GM12878 (cell line): Measurements from ENCODE around the gene PI4KA. TPM values are rescaled to one million over a fixed set of nuclear protein-coding genes. Genes with fewer than 3 reads are reported as not detected.

Experiments used
- ATAC-seq: fragments of 200-7000 bp; cut with Tn5 transposase; 3 replicates; pipeline ENCODE4 v1.9.1; 2020; ENCODE audit warnings: mild to moderate bottlenecking, moderate library complexity
- BruUV-seq: library from RNA; stranded (reverse); fragments of 400-500 nt; replicated peaks from 2 replicates; lab custom pipeline; 2021; lab: Mats Ljungman, UMichigan
- CTCF ChIA-PET: fragments of 300-600 bp; sonication (Branson Sonifier 250); formaldehyde crosslinking; extraction: SDS; loops from one replicate; lab custom pipeline; 2021; ENCODE audit warnings: inconsistent platforms; lab: Yijun Ruan, JAX
- POLR2A ChIA-PET: fragments of 350-600 bp; formaldehyde crosslinking; extraction: SDS; loops from one replicate; lab custom pipeline; 2021; ENCODE audit warnings: inconsistent platforms; lab: Charles Lee
- RAD21 ChIA-PET: fragments of 300-600 bp; sonication (Branson Sonifier 250); formaldehyde crosslinking; loops from one replicate; lab custom pipeline; 2023; ENCODE audit warnings: antibody characterized with exemption; ENCODE audit not compliant: unreplicated experiment; lab: Charles Lee
- SMC1A ChIA-PET: fragments of 300-600 bp; sonication (Branson Sonifier 250); formaldehyde crosslinking; loops from one replicate; lab custom pipeline; 2023; ENCODE audit not compliant: unreplicated experiment, uncharacterized antibody; lab: Charles Lee
- DNase-seq: peaks from one replicate; pipeline ENCODE4 v3.0.0-alpha.2; 2011; ENCODE audit warnings: low read depth, low spot score
- FAIRE-seq: peaks from 3 replicates; lab custom pipeline; 2011; peaks lifted over from hg19 to GRCh38; lab: Jason Lieb, UNC
- H2AFZ ChIP-seq: 2 replicates; pipeline ENCODE4 v1.6.0; 2011; ENCODE audit warnings: low read depth, low read length, control low read depth; ENCODE audit not compliant: control insufficient read depth
- H3K27ac ChIP-seq: 2 replicates; pipeline ENCODE4 v1.5.1; 2011; ENCODE audit warnings: control low read depth; ENCODE audit not compliant: control insufficient read depth, insufficient read depth
- H3K27me3 ChIP-seq, 2 experiments: replicated peaks in 1 of 2; 2 replicates each; pipeline versions ENCODE4 v1.6.0 to v1.6.1; 2011; ENCODE audit warnings: low read length in 1 of 2; ENCODE audit not compliant: control insufficient read depth in 2 of 2, insufficient read depth in 2 of 2
- H3K36me3 ChIP-seq, 2 experiments: 2 replicates each; pipeline ENCODE4 v1.5.1; 2011; ENCODE audit warnings: low read length in 1 of 2; ENCODE audit not compliant: control insufficient read depth in 2 of 2, insufficient read depth in 2 of 2
- H3K4me1 ChIP-seq: 2 replicates; pipeline ENCODE4 v1.6.1; 2011; ENCODE audit warnings: mild to moderate bottlenecking, low read length, moderate library complexity, mixed read lengths; ENCODE audit not compliant: control insufficient read depth, insufficient read depth
- H3K4me2 ChIP-seq: 2 replicates; pipeline ENCODE4 v1.6.0; 2011; ENCODE audit warnings: control low read depth; ENCODE audit not compliant: control insufficient read depth, insufficient read depth
- H3K4me3 ChIP-seq: fragments of 200-600 bp; sonication (generic); 2 replicates; pipeline ENCODE4 v1.5.1; 2016
- H3K79me2 ChIP-seq: 2 replicates; pipeline ENCODE4 v1.6.0; 2011; ENCODE audit warnings: low read length; ENCODE audit not compliant: control insufficient read depth, insufficient read depth
- H3K9ac ChIP-seq: 2 replicates; pipeline ENCODE4 v1.8.0; 2011; ENCODE audit warnings: low read length, control low read depth, mixed read lengths; ENCODE audit not compliant: control insufficient read depth, insufficient read depth
- H3K9me3 ChIP-seq: replicated peaks from 3 replicates; pipeline ENCODE4 v1.5.1; 2011; ENCODE audit warnings: mild to moderate bottlenecking, low read length; ENCODE audit not compliant: control insufficient read depth, insufficient read depth
- H4K20me1 ChIP-seq: 2 replicates; pipeline ENCODE4 v1.6.0; 2011; ENCODE audit not compliant: control insufficient read depth, insufficient read depth
- BHLHE40 ChIP-seq, 2 experiments: fragments of 450-650 bp in 1 of 2; IDR thresholded peaks; 2 replicates each; pipeline ENCODE4 v1.6.1; 2011 to 2017; ENCODE audit warnings: low read depth in 2 of 2, borderline replicate concordance in 1 of 2, improper control_type of control experiment in 1 of 2, low read length in 1 of 2, mild to moderate bottlenecking in 1 of 2
- CHD4 ChIP-seq: fragments of 200-600 bp; sonication (generic); IDR thresholded peaks from 2 replicates; pipeline ENCODE4 v1.6.1; 2016; ENCODE audit warnings: mild to moderate bottlenecking
- ESRRA ChIP-seq: IDR thresholded peaks from 2 replicates; pipeline ENCODE4 v1.6.1; 2012; ENCODE audit warnings: mild to moderate bottlenecking, low read length, improper control_type of control experiment
- EZH2 ChIP-seq: IDR thresholded peaks from 2 replicates; pipeline ENCODE4 v1.6.1; 2012; ENCODE audit warnings: low read depth, mild to moderate bottlenecking, control low read depth, inconsistent platforms, low read length, borderline replicate concordance; ENCODE audit not compliant: control insufficient read depth
- GABPA ChIP-seq: IDR thresholded peaks from 2 replicates; pipeline ENCODE4 v1.6.1; 2014; ENCODE audit warnings: antibody characterized with exemption, low read depth, mild to moderate bottlenecking, inconsistent platforms
- JUNB ChIP-seq: IDR thresholded peaks from 2 replicates; pipeline ENCODE4 v1.6.1; 2016; ENCODE audit warnings: antibody characterized with exemption, mild to moderate bottlenecking
- MTA3 ChIP-seq: IDR thresholded peaks from 2 replicates; pipeline ENCODE4 v1.6.1; 2012; ENCODE audit warnings: low read length, inconsistent platforms, borderline replicate concordance
- NKRF ChIP-seq: fragments of 450-650 bp; conservative IDR thresholded peaks from 2 replicates; pipeline ENCODE4 v1.6.1; 2017; ENCODE audit warnings: mild to moderate bottlenecking, moderate library complexity
- PKNOX1 ChIP-seq: fragments of 450-650 bp; IDR thresholded peaks from 2 replicates; pipeline ENCODE4 v1.6.1; 2016; ENCODE audit warnings: mild to moderate bottlenecking
- RUNX3 ChIP-seq: IDR thresholded peaks from 2 replicates; pipeline ENCODE4 v1.6.1; 2012; ENCODE audit warnings: low read length, inconsistent platforms
- ZBTB4 ChIP-seq: fragments of 450-650 bp; formaldehyde crosslinking; IDR thresholded peaks from 2 replicates; pipeline ENCODE4 v1.4.0; 2022; ENCODE audit warnings: mild to moderate bottlenecking, moderate library complexity
- ZSCAN29 ChIP-seq: fragments of 450-650 bp; IDR thresholded peaks from 2 replicates; pipeline ENCODE4 v1.6.1; 2017; ENCODE audit warnings: mild to moderate bottlenecking, moderate library complexity
- WGBS: methylation state at CpG from one replicate; pipeline ENCODE4 v1.1.6; 2016; ENCODE audit warnings: low lambda C conversion rate; ENCODE audit not compliant: insufficient replicate concordance, insufficient coverage; ENCODE audit errors: missing lambda C conversion rate; 5-methylcytosine and 5-hydroxymethylcytosine counted together
- in situ Hi-C: fragments of 300-500 bp; cut with MboI; formaldehyde crosslinking; loops from 9 replicates; pipeline ENCODE4 v1.14.3; 2018; ENCODE audit warnings: mixed read lengths
- intact Hi-C: fragments of 100-400 bp; cut with micrococcal nuclease; formaldehyde crosslinking; loops from one replicate; pipeline ENCODE4 v1.14.2; 2022; ENCODE audit not compliant: unreplicated experiment
- polyA plus RNA-seq, 11 experiments: library from polyadenylated mRNA; depleted of rRNA in 4 of 11; unstranded in 6 of 11; stranded (reverse) in 5 of 11; fragments of >200 nt; fragmentation: Nextera tagmentation in 4 of 11; fragmentation: Illumina TruSeq in 1 of 11; extraction: Ambion mirVana in 4 of 11; extraction: Trizol in 1 of 11; gene quantifications; 1 replicate in 1 of 11; 2 replicates in 10 of 11; pipeline versions ENCODE4 v1.2.1 to v1.2.3, GENCODE V29; 2011 to 2016; ENCODE audit warnings: inconsistent platforms in 2 of 11, missing spikeins in 2 of 11, low read depth in 1 of 11
- total RNA-seq, 4 experiments: library from RNA; depleted of rRNA in 3 of 4; stranded (reverse); fragments of >200 nt in 3 of 4; fragmentation: Illumina TruSeq in 1 of 4; extraction: Trizol in 1 of 4; gene quantifications; 2 replicates each; pipeline versions ENCODE4 v1.2.1 to v1.2.3, GENCODE V29; 2013 to 2021
- TF ChIP-seq, protein P1 (sequence below): IDR thresholded peaks from 2 replicates; pipeline ENCODE4 v1.6.1; 2012; ENCODE audit warnings: low read depth, low read length, improper control_type of control experiment

The PI4KA gene
- total and polyA plus RNA-seq, 10 of the 15 experiments (the other 5 are each of a cell fraction or from before 2014, with no cell fraction given): 4.2 to 78.4 (median 42.1) TPM

- no peaks in the 10 kb centered on the region for H3K9me3 ChIP-seq
- no TSS peak for BruUV-seq
- H2AFZ ChIP-seq: no peak overlapping the region
- no peaks in the 10 kb centered on the region for H3K4me1 ChIP-seq
- in situ Hi-C loops (no loop called here), intact Hi-C loops (no loop called here)
- H3K4me2 ChIP-seq: no peak overlapping the region
- ChIA-PET SMC1A (no interaction called here), POLR2A (no interaction called here), CTCF (no interaction called here), RAD21 (no interaction called here)
- no peaks in the 10 kb centered on the region for H3K27me3 ChIP-seq
- DNase-seq (no peak), ATAC-seq (no peak), FAIRE-seq (no peak)
- 96% methylated on average over 6 of the region's 6 CpGs for WGBS
- no peak overlapping the region for H3K27ac ChIP-seq
- H3K4me3 ChIP-seq: no peak overlapping the region
- H3K36me3 ChIP-seq: peaks cover 6 to 10% of the 10 kb centered on the region in 2 experiments
- TF ChIP-seq, protein P1, sequence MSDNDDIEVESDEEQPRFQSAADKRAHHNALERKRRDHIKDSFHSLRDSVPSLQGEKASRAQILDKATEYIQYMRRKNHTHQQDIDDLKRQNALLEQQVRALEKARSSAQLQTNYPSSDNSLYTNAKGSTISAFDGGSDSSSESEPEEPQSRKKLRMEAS: no peak
- TF ChIP-seq NKRF: no peak
- no peak for TF ChIP-seq EZH2
- TF ChIP-seq ZSCAN29: no peak
- no peak for TF ChIP-seq CHD4
- TF ChIP-seq GABPA: no peak
- no peak for TF ChIP-seq PKNOX1
- no peak for TF ChIP-seq ZBTB4 (CRISPR knock-in tag)
- no peak for TF ChIP-seq BHLHE40 (IDR thresholded peaks at IDR 0.05; ENCODE audit: borderline replicate concordance in 1 of 2, low read depth in 2 of 2, low read length in 1 of 2)
- no peak for TF ChIP-seq MTA3
- no peak for TF ChIP-seq ESRRA
- TF ChIP-seq RUNX3: no peak
- TF ChIP-seq JUNB: no peak
- no peaks in the 10 kb centered on the region for H4K20me1 ChIP-seq
- no peak overlapping the region for H3K9ac ChIP-seq
- no peaks in the 10 kb centered on the region for H3K79me2 ChIP-seq
Measured at GRCh38 chr22:20889025-20889704, 30.6 kb upstream of the PI4KA start.
